HuH-7.5 (cell line): ENCODE measurements around the gene CIAO2A.
"Not testable (repeated sequence)": the region's sequence is repeated elsewhere in the genome, so short reads cannot be mapped to it uniquely, and the experiment has no call there.

Source experiments
- DNase-seq: peaks from one replicate; pipeline ENCODE4 v3.0.0; 2011; ENCODE audit warnings: low spot score

Gene CIAO2A

DNA sequence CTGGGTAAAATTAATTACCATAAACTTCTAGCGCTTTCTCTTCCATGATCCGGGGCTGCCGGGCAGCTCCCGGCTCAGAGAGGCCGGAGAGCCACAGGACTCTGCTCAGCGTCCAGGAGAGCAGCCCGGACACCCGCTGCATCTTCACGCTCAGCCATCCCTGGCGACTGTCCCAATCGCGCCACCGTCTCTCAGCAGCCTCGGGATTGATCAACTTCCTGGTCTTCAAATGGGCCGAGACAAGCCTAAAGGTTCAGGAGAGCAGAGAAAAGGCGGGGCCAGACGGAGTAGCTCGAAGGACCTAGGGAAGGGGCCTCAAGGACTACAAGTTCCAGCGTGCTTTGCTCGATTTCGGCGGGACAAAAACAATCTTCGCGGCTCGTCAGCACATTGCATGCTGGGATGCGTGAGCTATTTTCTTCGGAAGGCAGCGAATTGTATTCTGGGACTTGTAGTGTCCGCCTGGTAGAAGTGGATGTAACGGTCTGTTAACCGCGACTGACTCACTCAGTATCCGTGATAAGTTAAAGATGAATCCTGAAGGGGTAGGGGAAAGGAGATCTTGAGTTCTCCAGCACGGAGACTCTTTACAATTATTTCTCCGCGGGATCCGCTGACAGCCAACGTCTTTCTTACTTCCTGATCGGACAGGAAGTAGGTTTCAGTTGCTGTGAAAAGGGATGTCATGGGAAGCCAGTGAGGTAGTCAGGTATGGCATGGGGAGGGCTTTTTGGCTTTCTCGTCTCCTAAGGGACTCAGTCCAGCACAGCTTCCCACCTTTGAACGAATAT lies at the start of gene CIAO2A:
TSS of gene CIAO2A (minus strand) at position 212 of the 791 bp plus-strand sequence. CDS start at position 142, 70 bp downstream.
- peak; percentile 66 for DNase-seq

DNA sequence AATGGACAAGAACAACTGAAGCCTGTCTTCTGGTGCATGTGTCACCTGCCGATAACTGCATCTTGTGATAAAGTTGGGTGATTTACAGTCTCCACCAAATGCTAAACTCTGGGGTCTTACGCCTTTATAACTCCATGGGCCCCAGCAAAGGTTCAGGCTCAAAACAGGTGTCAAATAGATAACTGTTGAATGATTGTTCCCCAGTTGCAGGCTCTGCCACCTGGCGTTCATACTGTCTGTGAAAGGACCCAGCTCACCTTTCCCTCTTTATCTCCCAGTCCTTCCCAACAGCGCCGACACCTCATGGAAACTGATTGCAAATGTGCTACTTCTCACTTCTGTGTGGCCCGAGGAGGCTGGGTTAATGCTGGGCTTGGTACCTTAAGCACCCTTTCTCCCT lies 49.6 kb upstream of the CIAO2A start:
- no peak for DNase-seq

GRCh38 chr15:64141798-64142512 lies 48.3 kb upstream of the CIAO2A start:
- DNase-seq: no peak

- no peak for DNase-seq
Measured at GRCh38 chr15:64138331-64138941, 44.8 kb upstream of the CIAO2A start.

- no peak for DNase-seq
Measured at GRCh38 chr15:64137226-64137833, 43.7 kb upstream of the CIAO2A start.

DNA sequence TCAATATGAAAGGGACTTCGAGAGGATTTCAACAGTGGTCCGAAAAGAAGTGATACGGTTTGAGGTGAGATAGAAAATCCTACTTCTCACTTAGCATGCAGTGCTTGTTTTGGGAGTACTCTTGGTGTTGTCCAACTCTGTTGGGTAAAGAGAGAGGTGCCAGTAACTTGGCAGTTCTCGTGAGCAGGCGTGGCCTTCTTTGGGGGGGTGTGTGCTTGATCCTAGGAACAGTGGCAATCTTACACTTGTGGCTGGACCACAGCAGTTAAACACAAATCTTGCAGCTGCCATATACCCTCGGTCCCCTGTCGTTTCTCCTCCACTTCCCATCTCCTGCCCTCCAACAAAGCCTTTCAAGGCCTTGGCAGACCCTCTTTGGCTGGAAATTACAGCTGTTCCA lies 42.7 kb upstream of the CIAO2A start:
- DNase-seq: no peak

DNA sequence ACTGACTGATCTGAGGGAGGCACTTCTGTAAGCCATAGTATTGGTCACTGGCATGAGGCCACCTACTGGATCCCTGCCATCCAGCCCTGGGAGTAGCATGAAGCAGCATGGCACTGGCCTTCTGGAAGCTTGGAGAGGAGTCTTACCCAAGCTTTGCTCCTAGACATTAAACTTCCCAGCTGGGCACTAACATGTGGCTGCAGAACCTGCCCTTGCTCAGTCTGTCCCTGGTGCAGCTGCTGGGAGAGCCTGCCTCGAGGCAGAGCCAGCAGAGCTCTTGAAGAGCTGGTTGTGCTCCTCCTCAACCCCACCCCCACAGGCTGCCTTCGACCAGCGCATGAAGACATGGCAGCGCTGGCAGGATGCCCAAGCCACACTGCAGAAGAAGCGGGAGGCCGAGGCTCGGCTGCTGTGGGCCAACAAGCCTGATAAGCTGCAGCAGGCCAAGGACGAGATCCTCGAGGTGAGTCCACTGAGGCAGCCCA lies 40.7 kb upstream of the CIAO2A start:
- no peak for DNase-seq

GRCh38 chr15:64133623-64134344 lies 40.1 kb upstream of the CIAO2A start:
- DNase-seq: no peak

DNA sequence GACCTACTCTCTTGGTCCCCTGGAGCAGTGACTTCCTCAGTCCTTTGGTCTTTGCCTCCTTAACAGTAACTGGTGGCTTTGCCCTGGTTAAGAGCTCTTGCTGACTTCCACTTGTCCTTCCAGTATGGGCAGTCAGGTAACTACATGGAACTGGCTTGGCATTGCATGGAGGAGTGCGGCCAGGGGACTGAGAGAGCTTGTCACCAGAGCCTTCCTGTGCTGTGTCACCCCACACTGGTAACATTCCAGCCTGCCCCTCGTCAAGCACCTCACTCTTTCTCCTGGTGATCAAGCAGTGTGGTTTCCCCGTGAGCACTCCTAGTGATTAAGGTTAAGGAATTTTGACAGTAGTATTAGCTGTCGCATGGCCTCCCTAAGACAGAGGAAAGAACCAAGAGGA lies 38.6 kb upstream of the CIAO2A start:
- no peak for DNase-seq

GRCh38 chr15:64131547-64131946 lies 37.9 kb upstream of the CIAO2A start:
- no peak for DNase-seq

DNA sequence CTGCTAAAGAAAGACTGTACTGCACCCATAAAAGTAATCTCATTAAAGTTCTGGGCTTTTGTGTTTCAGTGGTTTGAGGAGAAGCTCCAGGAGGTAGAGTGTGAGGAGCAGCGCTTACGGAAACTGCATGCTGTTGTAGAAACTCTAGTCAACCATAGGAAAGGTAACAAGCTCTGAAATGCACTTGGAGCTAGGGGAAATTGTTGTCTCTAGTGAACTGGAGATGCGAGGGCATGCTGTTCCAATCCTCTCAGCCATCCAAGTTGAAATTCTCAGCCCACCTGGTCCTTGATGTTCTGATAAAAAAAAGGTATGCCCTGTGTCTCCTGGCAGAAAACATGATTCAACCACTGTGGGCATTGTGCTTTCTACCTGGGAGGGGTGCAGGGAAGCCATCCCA lies 36.5 kb upstream of the CIAO2A start:
- no peak for DNase-seq

DNA sequence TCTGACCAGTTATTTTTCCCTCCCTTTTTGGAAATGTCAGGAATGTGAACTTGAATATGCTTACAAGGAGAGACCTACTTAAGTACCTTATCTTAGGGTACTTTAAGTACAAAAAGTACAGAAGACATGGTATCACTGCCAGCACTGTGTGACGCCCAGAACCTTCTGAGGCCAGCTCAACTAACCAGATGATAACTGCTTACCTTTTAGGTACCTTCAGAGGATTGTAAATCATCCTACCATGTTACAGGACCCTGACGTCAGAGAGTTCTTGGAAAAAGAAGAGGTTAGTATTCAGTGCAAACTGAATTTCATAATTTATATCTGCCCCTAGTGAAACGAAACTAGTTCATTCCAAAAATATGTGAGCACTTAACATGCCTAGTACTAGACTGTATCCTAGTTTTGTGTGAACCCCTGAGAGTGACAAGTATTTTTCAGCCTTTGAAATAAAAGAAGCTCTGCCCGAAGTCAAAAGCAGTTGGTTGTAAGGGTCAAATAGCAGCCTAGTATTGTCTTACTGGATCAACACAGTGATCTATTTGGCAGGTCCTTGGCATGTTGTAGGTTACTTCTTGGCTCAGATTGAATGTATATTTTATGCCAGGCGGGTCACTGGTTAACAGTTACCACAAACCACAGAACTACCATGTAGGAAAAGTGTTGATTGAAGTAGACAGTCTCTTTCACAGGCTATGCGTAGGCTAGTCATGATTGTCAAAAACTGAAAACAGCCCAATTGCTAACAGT lies 34.1 kb upstream of the CIAO2A start:
- no peak for DNase-seq

GRCh38 chr15:64125978-64126377 lies 32.3 kb upstream of the CIAO2A start:
- DNase-seq: no peak

DNA sequence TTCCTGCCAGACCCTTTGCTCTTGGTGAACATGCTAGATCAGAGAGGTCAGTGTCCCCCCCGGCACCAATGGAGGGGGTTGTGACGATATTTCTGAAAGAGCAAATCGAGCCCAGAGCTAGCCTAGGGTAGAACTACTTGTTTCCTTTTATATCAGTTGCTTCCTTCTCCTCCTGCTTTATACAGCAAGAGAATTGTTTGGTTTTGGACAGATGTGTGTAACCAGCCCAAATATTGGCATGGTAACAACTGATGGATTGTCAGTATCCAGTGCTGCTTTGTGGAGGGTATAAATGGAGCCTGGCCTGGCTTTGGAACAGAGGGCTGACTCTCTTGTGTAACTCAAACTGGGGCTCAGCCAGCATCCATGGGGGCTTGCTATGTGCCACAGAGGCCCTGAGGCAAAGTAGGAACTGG lies 29.3 kb upstream of the CIAO2A start:
- no peak for DNase-seq

GRCh38 chr15:64122444-64122843 lies 28.8 kb upstream of the CIAO2A start:
- no peak for DNase-seq

- DNase-seq: no peak
Measured at GRCh38 chr15:64121614-64122013, 28.0 kb upstream of the CIAO2A start.

DNA sequence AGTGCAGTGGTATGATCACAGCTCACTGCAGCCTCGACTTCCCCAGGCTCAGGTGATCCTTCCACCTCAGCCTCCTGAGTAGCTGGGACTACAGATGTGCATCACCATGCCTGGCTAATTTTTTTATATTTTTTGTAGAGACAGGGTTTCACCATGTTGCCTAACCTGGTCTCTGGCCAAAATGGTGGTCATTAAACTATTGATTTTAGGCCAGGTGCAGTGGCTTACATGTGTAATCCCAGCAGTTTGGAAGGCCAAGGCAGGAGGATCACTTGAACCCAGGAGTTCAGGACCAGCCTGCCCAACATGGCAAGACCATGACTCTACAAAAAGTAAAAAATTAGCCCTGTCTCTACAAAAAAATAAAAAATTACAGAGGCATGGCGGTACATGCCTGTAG lies 26.7 kb upstream of the CIAO2A start:
- not testable (repeated sequence) for DNase-seq

DNA sequence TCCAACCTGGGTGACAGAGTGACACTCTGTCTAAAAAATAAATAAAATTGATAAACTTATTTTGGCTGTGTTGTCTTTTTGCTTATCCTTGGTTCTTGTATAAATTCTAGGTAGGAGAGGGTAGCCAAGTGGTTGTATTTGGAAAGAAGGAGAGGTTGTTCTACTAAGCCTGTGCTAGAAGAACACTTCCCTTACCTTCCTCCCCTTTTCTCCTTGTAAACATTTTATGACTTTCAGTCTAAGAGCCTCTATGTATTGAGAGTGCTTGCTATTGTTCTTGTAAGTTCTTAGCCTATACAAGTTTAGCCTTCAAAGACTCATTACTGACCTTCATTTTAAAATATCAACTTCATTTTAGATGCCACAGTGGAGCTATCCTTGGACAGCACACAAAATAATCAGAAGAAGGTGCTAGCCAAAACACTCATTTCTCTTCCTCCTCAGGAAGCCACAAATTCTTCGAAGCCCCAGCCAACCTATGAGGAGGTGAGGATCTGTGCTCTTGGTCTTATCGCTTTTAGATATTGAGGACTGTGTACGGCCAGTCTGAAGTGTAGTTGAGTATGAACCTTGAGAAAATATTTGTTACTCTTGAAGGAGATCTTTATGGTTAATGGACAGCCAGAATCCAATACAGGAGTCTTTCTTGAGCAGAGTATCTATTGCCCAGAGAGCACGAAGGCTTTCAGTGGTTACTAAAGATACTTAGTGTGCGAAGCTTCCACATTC lies 24.3 kb upstream of the CIAO2A start:
- DNase-seq: no peak

DNA sequence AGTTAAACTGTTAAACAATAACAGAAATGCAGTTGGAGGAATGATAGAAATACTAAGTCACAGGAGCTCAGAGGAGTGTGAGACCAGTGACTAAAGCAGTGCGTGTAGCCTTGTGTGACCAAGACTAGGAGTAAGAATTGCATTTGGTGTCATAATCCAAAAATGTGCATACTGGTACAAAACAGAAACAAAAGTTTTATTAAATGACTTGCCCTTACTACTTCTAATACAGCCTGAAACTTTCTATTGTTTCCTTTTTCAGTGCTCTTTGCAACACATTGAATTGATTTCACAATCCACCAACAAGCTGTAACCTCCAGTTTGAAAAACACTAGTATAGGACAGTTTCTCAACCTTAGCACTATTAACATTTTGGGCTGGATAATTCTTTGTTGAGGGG lies 19.3 kb upstream of the CIAO2A start:
- DNase-seq: no peak

DNA sequence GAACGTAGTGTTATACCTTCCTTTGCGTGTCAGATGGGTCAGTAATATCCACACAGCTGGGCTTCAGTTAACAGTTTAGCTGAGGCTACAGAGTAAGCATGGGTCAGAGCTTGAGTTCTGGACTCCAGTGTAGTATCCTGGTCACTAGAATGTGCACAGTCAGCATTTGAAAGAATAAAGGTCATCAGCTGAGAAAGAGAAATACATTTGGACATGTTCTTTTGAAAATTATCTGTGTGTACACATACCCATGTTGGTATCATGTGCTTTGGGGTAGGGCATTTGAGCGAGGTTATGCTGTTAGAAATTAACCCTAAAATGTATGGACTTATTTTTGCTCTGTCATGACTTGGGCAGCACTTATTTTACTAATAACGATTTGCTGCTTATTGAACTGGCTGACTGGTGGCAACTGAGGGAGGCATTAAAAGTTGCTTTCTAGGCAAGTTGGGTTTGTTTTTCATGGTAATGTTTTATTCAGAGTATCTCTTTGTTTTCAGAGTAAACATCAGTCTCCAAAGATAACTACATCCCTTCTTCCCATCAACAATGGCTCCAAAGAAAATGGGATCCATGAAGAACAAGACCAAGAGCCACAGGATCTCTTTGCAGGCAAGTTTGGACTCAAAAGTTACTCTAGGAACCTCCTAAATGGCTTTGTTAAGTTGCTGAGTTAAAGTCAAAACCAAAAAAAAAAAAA lies 18.6 kb upstream of the CIAO2A start:
- DNase-seq: peak; percentile 11
